Measurements from ENCODE around the gene SHLD1. TPM values are rescaled to one million over a fixed set of nuclear protein-coding genes. Genes with fewer than 3 reads are reported as not detected.

Gene SHLD1
- total and polyA plus RNA-seq, 2 experiments from 2014 or later = 1.4 to 15.0 TPM

DNA sequence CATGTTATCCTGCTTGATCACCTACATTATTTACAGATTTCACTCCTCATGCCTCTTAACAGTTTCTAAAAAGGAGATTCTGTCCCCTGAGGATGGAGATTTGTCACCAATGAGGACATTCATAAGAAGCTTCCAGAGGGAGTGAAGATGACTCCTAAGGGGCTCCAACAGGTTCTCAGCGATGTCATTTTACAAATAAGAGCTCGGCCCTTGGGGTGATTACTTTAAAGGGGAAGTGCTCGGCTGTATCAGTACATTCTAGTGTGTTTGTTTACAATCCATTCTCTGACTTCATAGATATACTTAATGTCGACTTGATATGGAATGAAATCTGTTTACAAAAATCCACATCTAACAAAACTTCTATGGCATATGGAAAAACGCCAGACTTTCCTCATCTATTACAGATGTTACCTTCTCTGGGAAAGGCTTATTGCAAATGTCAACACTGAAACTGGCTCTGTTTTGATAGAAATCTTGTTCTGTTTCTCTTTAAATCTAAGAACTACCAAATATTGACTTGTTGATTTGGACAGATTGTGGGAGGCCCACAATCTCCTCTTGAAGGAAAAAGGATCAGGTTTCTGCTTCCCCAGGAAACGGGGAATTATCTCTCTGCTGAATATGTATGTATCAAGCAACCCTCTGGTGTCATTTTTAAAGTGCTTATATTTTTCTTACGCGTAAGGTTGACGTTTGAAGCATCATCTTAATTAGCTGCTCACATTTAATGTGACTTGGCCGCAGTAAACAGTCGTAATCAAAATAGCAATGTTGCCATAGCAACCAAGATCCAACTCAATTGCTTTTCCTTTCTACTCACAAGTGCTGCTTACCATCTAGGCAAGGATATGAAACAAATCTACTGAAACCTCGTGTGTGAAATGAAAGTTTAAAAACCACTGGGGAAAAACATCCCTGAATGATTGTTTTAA, 95.7 kb downstream of the SHLD1 start:
- no peaks in the 10 kb centered on the region for H4K20me1 ChIP-seq (replicated peaks; ENCODE audit: insufficient read depth)
- Mint-ChIP-seq H3K4me3 (no peak overlapping the region), H3K27me3 (ENCODE audit: insufficient read depth, low read depth, poor library complexity) (no peaks in the 10 kb centered on the region), H3K36me3 (ENCODE audit: low read depth) (no peaks in the 10 kb centered on the region), H3K4me1 (peaks cover 13% of the 10 kb centered on the region), H3K9me3 (no peaks in the 10 kb centered on the region; the same call in 2 of the 3 replicates), H3K27ac (no peak overlapping the region)
- H3K79me2 ChIP-seq (replicated peaks; ENCODE audit: insufficient read depth) = no peaks in the 10 kb centered on the region
- 0 out of 2 replicates have a peak, but pooled peaks cover 4% of the 10 kb centered on the region for H3K4me1 ChIP-seq (ENCODE audit: insufficient read depth)
- H3K36me3 ChIP-seq (ENCODE audit: insufficient read depth) = no peaks in the 10 kb centered on the region
- H3K9me2 ChIP-seq (ENCODE audit: insufficient read depth) = peaks cover 4% of the 10 kb centered on the region; the same call in 1 of the 2 replicates
- no peak overlapping the region for H3K4me2 ChIP-seq
- DNase-seq (ENCODE audit: low spot score) (peak; percentile 51), ATAC-seq (no peak)
- H3K4me3 ChIP-seq = no peak overlapping the region
- H3K27ac ChIP-seq (ENCODE audit: low read depth) = no peak overlapping the region
- H2AFZ ChIP-seq = no peak overlapping the region
- no peaks in the 10 kb centered on the region for H3K27me3 ChIP-seq (ENCODE audit: insufficient read depth)
- no peaks in the 10 kb centered on the region for H3F3A ChIP-seq (replicated peaks; ENCODE audit: low read depth)
- no peak for TF ChIP-seq ZNF114 (CRISPR knock-in tag; IDR thresholded peaks at IDR 0.05)
- TF ChIP-seq NANOG (IDR thresholded peaks at IDR 0.05; ENCODE audit: borderline replicate concordance) = no peak
- TF ChIP-seq EZH2phosphoT487 (IDR thresholded peaks at IDR 0.05; ENCODE audit: unreplicated experiment) = no peak
- no peak for TF ChIP-seq JUNB (IDR thresholded peaks at IDR 0.05; ENCODE audit: unreplicated experiment)
- TF ChIP-seq, protein P1, sequence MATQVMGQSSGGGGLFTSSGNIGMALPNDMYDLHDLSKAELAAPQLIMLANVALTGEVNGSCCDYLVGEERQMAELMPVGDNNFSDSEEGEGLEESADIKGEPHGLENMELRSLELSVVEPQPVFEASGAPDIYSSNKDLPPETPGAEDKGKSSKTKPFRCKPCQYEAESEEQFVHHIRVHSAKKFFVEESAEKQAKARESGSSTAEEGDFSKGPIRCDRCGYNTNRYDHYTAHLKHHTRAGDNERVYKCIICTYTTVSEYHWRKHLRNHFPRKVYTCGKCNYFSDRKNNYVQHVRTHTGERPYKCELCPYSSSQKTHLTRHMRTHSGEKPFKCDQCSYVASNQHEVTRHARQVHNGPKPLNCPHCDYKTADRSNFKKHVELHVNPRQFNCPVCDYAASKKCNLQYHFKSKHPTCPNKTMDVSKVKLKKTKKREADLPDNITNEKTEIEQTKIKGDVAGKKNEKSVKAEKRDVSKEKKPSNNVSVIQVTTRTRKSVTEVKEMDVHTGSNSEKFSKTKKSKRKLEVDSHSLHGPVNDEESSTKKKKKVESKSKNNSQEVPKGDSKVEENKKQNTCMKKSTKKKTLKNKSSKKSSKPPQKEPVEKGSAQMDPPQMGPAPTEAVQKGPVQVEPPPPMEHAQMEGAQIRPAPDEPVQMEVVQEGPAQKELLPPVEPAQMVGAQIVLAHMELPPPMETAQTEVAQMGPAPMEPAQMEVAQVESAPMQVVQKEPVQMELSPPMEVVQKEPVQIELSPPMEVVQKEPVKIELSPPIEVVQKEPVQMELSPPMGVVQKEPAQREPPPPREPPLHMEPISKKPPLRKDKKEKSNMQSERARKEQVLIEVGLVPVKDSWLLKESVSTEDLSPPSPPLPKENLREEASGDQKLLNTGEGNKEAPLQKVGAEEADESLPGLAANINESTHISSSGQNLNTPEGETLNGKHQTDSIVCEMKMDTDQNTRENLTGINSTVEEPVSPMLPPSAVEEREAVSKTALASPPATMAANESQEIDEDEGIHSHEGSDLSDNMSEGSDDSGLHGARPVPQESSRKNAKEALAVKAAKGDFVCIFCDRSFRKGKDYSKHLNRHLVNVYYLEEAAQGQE (IDR thresholded peaks at IDR 0.05; ENCODE audit: unreplicated experiment) = no peak
- no peak for TF ChIP-seq CTCF (conservative IDR thresholded peaks at IDR 0.05; ENCODE audit: low read depth in 2 of 2)
- no peak for TF ChIP-seq ETS1 (IDR thresholded peaks at IDR 0.05)
- TF ChIP-seq EZH2 (IDR thresholded peaks at IDR 0.05; ENCODE audit: low read depth, unreplicated experiment) = no peak
- TF ChIP-seq POLR2AphosphoS5 (IDR thresholded peaks at IDR 0.05; ENCODE audit: low read depth) = no peak
- TF ChIP-seq STAT1 (IDR thresholded peaks at IDR 0.05; ENCODE audit: unreplicated experiment) = no peak
- no peak for TF ChIP-seq ZNF331 (CRISPR knock-in tag; IDR thresholded peaks at IDR 0.05; ENCODE audit: low read depth)
- TF ChIP-seq, protein P2, sequence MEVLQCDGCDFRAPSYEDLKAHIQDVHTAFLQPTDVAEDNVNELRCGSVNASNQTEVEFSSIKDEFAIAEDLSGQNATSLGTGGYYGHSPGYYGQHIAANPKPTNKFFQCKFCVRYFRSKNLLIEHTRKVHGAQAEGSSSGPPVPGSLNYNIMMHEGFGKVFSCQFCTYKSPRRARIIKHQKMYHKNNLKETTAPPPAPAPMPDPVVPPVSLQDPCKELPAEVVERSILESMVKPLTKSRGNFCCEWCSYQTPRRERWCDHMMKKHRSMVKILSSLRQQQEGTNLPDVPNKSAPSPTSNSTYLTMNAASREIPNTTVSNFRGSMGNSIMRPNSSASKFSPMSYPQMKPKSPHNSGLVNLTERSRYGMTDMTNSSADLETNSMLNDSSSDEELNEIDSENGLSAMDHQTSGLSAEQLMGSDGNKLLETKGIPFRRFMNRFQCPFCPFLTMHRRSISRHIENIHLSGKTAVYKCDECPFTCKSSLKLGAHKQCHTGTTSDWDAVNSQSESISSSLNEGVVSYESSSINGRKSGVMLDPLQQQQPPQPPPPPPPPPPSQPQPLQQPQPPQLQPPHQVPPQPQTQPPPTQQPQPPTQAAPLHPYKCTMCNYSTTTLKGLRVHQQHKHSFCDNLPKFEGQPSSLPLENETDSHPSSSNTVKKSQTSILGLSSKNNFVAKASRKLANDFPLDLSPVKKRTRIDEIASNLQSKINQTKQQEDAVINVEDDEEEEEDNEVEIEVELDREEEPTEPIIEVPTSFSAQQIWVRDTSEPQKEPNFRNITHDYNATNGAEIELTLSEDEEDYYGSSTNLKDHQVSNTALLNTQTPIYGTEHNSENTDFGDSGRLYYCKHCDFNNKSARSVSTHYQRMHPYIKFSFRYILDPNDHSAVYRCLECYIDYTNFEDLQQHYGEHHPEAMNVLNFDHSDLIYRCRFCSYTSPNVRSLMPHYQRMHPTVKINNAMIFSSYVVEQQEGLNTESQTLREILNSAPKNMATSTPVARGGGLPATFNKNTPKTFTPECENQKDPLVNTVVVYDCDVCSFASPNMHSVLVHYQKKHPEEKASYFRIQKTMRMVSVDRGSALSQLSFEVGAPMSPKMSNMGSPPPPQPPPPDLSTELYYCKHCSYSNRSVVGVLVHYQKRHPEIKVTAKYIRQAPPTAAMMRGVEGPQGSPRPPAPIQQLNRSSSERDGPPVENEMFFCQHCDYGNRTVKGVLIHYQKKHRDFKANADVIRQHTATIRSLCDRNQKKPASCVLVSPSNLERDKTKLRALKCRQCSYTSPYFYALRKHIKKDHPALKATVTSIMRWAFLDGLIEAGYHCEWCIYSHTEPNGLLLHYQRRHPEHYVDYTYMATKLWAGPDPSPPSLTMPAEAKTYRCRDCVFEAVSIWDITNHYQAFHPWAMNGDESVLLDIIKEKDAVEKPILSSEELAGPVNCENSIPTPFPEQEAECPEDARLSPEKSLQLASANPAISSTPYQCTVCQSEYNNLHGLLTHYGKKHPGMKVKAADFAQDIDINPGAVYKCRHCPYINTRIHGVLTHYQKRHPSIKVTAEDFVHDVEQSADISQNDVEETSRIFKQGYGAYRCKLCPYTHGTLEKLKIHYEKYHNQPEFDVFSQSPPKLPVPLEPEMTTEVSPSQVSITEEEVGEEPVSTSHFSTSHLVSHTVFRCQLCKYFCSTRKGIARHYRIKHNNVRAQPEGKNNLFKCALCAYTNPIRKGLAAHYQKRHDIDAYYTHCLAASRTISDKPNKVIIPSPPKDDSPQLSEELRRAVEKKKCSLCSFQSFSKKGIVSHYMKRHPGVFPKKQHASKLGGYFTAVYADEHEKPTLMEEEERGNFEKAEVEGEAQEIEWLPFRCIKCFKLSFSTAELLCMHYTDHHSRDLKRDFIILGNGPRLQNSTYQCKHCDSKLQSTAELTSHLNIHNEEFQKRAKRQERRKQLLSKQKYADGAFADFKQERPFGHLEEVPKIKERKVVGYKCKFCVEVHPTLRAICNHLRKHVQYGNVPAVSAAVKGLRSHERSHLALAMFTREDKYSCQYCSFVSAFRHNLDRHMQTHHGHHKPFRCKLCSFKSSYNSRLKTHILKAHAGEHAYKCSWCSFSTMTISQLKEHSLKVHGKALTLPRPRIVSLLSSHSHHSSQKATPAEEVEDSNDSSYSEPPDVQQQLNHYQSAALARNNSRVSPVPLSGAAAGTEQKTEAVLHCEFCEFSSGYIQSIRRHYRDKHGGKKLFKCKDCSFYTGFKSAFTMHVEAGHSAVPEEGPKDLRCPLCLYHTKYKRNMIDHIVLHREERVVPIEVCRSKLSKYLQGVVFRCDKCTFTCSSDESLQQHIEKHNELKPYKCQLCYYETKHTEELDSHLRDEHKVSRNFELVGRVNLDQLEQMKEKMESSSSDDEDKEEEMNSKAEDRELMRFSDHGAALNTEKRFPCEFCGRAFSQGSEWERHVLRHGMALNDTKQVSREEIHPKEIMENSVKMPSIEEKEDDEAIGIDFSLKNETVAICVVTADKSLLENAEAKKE (CRISPR knock-in tag; IDR thresholded peaks at IDR 0.05) = no peak
- TF ChIP-seq CREB1 (CRISPR knock-in tag; IDR thresholded peaks at IDR 0.05; ENCODE audit: low read depth) = no peak
